HG02852 (cell line): ENCODE data around the gene PRR20B.
"Not testable (repeated sequence)": the region's sequence is repeated elsewhere in the genome, so short reads cannot be mapped to it uniquely, and the experiment has no call there.

Experiments used
- ATAC-seq: cut with Tn5 transposase; IDR thresholded peaks from one replicate; pipeline ENCODE4 v1.9.1; 2021; ENCODE audit warnings: mild to moderate bottlenecking, moderate library complexity; ENCODE audit not compliant: unreplicated experiment

PRR20B gene

DNA sequence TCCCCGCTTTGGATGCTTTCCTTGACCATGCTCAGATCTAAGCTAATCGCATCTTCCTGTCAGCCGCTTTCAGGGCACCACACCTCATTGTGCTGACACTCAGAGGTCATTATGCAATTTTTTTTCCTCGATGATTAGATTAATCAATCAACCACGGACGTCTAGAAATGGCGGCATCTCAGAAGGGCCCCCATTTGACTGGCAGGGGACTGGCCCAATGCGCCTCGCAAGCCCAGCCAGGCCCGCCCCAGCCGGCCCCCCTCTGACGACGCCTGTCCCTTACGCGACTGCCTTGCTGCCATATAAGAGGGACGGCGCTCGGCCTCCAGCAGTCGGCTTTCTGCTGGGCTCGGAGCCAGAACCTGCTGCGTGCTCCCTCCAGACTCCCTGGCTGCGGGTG, at the start of gene PRR20B:
PRR20B (plus strand) TSS at position 301 of the 400 bp plus-strand sequence. CDS start 387 bp downstream, outside the sequence.
- not testable (repeated sequence) for ATAC-seq

GRCh38 chr13:57114945-57115344, 32.3 kb upstream of the PRR20B start:
- no peak for ATAC-seq

GRCh38 chr13:57123681-57124080, 23.6 kb upstream of the PRR20B start:
- no peak for ATAC-seq

GRCh38 chr13:57128909-57129308, 18.4 kb upstream of the PRR20B start:
- no peak for ATAC-seq

GRCh38 chr13:57136093-57136492, 11.2 kb upstream of the PRR20B start:
- ATAC-seq = no peak

- no peak for ATAC-seq
These were observed 9.7 kb upstream of the PRR20B start for GRCh38 chr13:57137585-57137984.

GRCh38 chr13:57138988-57139387, 8.3 kb upstream of the PRR20B start:
- ATAC-seq = no peak

- not testable (repeated sequence) for ATAC-seq
These were observed 7.5 kb upstream of the PRR20B start for GRCh38 chr13:57139781-57140180.

GRCh38 chr13:57140235-57140968, 6.9 kb upstream of the PRR20B start, which contains the start of gene PRR20A:
Gene PRR20A, plus strand, starts transcription at chr13:57140918. Its CDS starts 387 bp downstream, at chr13:57141305.
- ATAC-seq = not testable (repeated sequence)

- ATAC-seq = not testable (repeated sequence)
These were observed 818 bp downstream of the PRR20B start for GRCh38 chr13:57148106-57148505.

GRCh38 chr13:57153761-57154160, 6.5 kb downstream of the PRR20B start, which contains the start of gene PRR20C:
Gene PRR20C, plus strand, starts transcription at chr13:57154061. Its CDS starts 387 bp downstream, at chr13:57154448.
- ATAC-seq = not testable (repeated sequence)

DNA sequence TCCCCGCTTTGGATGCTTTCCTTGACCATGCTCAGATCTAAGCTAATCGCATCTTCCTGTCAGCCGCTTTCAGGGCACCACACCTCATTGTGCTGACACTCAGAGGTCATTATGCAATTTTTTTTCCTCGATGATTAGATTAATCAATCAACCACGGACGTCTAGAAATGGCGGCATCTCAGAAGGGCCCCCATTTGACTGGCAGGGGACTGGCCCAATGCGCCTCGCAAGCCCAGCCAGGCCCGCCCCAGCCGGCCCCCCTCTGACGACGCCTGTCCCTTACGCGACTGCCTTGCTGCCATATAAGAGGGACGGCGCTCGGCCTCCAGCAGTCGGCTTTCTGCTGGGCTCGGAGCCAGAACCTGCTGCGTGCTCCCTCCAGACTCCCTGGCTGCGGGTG, 13.0 kb downstream of the PRR20B start, which contains the start of gene PRR20D:
PRR20D (plus strand) TSS at position 301 of the 400 bp plus-strand sequence. CDS start 387 bp downstream, outside the sequence.
- not testable (repeated sequence) for ATAC-seq

GRCh38 chr13:57166897-57167296, 19.6 kb downstream of the PRR20B start, which contains the start of gene PRR20E:
Gene PRR20E, plus strand, starts transcription at chr13:57167197. Its CDS starts 387 bp downstream, at chr13:57167584.
- not testable (repeated sequence) for ATAC-seq

DNA sequence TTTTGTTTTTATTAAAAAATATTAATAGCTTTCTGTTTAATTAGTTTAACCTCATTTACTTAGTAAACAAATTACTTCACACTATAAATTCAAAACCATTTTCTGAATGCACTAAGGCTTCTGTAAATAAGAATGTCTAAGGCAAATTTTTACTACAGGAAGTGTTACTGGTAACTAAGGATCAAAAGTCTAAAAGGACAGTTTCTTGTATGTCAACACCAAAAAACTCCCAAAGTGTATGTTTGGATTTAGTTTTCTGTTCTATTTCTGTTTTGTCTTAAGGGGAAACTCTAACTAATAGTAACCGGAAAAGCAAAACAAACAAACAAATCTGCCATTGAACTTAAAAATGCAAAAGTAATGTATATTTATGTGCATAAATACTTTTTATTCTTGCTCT, 44.4 kb downstream of the PRR20B start:
- ATAC-seq = no peak
